Measurements from ENCODE around the gene CASZ1. TPM values are rescaled to one million over a fixed set of nuclear protein-coding genes. Genes with fewer than 3 reads are reported as not detected.
A peak's percentile ranks its signal among the peaks of the same experiment; 100 is the strongest.

The CASZ1 gene
- polyA plus RNA-seq, 1 experiment: 0.06 TPM

- TF ChIP-seq CTCF (IDR thresholded peaks at IDR 0.05; ENCODE audit: low read depth, low read length): no peak
- peaks cover 4% of the 10 kb centered on the region; the same call in 1 of the 2 replicates for H3K9me3 ChIP-seq (ENCODE audit: control insufficient read depth, insufficient read depth, low read length)
- POLR2A ChIA-PET: no interaction called here
- CTCF ChIA-PET: no interaction called here
- peaks cover 10% of the 10 kb centered on the region for H3K27me3 ChIP-seq (ENCODE audit: control insufficient read depth, insufficient read depth, low read length)
- no peak for DNase-seq (ENCODE audit: low read depth, low spot score)
- no peak overlapping the region for H3K27ac ChIP-seq (ENCODE audit: low read depth, low read length)
- H3K4me3 ChIP-seq (ENCODE audit: low read depth, low read length): no peak overlapping the region
Measured at GRCh38 chr1:10648689-10649516, 147.5 kb downstream of the CASZ1 start.

- Histone ChIP-seq H3K27me3 (ENCODE audit: control insufficient read depth, insufficient read depth, low read length) (peaks cover 10% of the 10 kb centered on the region), H3K27ac (ENCODE audit: low read depth, low read length) (no peak overlapping the region), H3K4me3 (ENCODE audit: low read depth, low read length) (no peak overlapping the region), H3K9me3 (ENCODE audit: control insufficient read depth, insufficient read depth, low read length) (peaks cover 4% of the 10 kb centered on the region; the same call in 1 of the 2 replicates)
- TF ChIP-seq CTCF (IDR thresholded peaks at IDR 0.05; ENCODE audit: low read depth, low read length): no peak
- ChIA-PET CTCF (no interaction called here), POLR2A (no interaction called here)
- no peak for DNase-seq (ENCODE audit: low read depth, low spot score)
Measured at GRCh38 chr1:10647414-10648170, 148.9 kb downstream of the CASZ1 start.

DNA sequence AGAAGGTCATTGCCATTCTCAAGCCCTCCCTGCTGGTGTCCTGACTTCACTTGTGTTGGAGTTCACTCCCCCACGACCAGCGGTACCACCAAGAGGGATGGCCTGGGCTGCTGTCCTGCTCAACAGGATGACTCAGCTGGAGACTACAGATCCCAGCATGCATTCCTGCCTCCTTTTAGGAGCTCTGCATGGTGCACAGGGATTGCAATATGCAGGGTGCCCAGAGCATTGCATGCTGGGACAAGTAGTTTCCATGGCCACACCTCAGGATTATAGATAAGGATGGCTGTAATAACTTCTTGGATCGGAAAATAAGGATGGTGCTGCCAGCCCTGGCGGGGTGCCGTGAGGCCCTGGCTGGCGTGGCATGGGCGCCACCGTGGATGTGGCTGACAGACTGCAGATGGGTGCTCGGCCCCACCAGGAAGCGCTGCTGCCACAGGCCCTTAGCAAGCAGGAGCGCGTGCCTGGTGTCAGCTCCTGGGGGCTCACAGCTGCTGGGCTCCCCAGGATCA is 150.0 kb downstream of the CASZ1 start:
- CTCF ChIA-PET: no interaction called here
- Histone ChIP-seq H3K27me3 (ENCODE audit: control insufficient read depth, insufficient read depth, low read length) (peaks cover 7% of the 10 kb centered on the region), H3K27ac (ENCODE audit: low read depth, low read length) (no peak overlapping the region), H3K9me3 (ENCODE audit: control insufficient read depth, insufficient read depth, low read length) (peaks cover 4% of the 10 kb centered on the region; the same call in 1 of the 2 replicates), H3K4me3 (ENCODE audit: low read depth, low read length) (no peak overlapping the region)
- POLR2A ChIA-PET: no interaction called here
- no peak for TF ChIP-seq CTCF (IDR thresholded peaks at IDR 0.05; ENCODE audit: low read depth, low read length)
- DNase-seq (ENCODE audit: low read depth, low spot score): peak; percentile 20

DNA sequence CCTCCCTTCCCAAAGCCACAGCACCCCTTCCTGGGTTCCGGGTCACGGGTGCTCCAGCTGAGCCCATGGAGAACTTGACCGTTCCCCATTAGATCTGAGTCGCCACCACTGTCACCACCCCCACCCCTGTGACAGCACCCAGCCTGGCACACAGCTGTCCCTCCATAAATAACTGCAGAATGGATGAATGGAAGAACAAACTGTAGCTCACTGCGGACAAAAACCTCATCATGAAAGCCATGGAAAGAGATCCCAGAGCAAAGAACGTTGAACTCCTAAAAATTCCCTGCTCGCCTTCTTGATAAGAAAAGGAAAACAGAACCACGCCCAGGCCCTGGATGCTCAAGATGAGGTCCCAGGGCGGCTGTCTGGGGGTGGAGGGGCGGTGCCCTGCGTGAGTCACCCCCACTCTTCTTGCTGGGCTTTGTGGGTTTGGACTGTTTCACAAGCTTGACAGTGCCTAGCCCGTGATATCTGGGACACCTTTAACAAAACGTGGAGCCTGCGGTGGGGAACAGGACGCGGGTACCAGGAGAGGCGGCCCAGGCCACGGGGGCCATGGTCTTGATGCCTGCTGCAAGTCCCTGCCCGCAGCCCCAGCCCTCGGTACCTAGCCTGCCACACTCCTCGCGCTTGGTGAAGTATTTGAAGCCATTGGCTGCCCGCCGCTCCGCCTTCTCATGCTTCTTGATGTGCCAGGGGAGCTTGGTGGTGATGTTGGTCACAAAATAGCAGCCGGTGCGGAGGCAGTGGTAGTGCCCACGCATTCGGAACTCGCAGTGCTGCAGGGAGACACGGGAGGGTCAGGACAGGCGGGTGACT is 151.9 kb downstream of the CASZ1 start:
- ChIA-PET POLR2A (no interaction called here), CTCF (no interaction called here)
- no peak overlapping the region for H3K4me3 ChIP-seq (ENCODE audit: low read depth, low read length)
- DNase-seq (ENCODE audit: low read depth, low spot score): no peak
- no peak overlapping the region for H3K27ac ChIP-seq (ENCODE audit: low read depth, low read length)
- peaks cover 11% of the 10 kb centered on the region; the same call in 1 of the 2 replicates for H3K9me3 ChIP-seq (ENCODE audit: control insufficient read depth, insufficient read depth, low read length)
- TF ChIP-seq CTCF (IDR thresholded peaks at IDR 0.05; ENCODE audit: low read depth, low read length): no peak
- peaks cover 6% of the 10 kb centered on the region for H3K27me3 ChIP-seq (ENCODE audit: control insufficient read depth, insufficient read depth, low read length)
